HepG2 (cell line): Measurements from ENCODE around the gene ITGB3. TPM values are rescaled to one million over a fixed set of nuclear protein-coding genes. Genes with fewer than 3 reads are reported as not detected.

Source experiments
- ATAC-seq: fragments of 200-7000 bp; cut with Tn5 transposase; 3 replicates; pipeline ENCODE4 v1.9.1; 2020; ENCODE audit warnings: mild to moderate bottlenecking, moderate library complexity
- BruUV-seq: library from RNA; stranded (reverse); fragments of 400-500 nt; replicated peaks from 2 replicates; lab custom pipeline; 2021; lab: Mats Ljungman, UMichigan
- CTCF ChIA-PET: fragments of 300-600 bp; formaldehyde crosslinking; extraction: SDS; loops from one replicate; lab custom pipeline; 2021; ENCODE audit warnings: low total read pairs, inconsistent platforms, low intra/inter-chr PET ratio; lab: Yijun Ruan, JAX
- POLR2A ChIA-PET: fragments of 350-600 bp; sonication (Branson Sonifier 250); formaldehyde crosslinking; loops from one replicate; lab custom pipeline; 2020; ENCODE audit warnings: antibody characterized with exemption, inconsistent platforms; lab: Yijun Ruan, JAX
- DNase-seq: peaks from one replicate; pipeline ENCODE4 v3.0.0-alpha.2; 2015; ENCODE audit warnings: low spot score
- FAIRE-seq: peaks from 3 replicates; lab custom pipeline; 2011; peaks lifted over from hg19 to GRCh38; lab: Jason Lieb, UNC
- H2AFZ ChIP-seq: one replicate; pipeline ENCODE4 v1.6.1; 2011; ENCODE audit warnings: low read length, inconsistent platforms
- H3K27ac ChIP-seq: fragments of 300-600 bp; 3 replicates; pipeline ENCODE4 v1.8.0; 2011; ENCODE audit warnings: mixed run types, mild to moderate bottlenecking, mixed read lengths, low read length, inconsistent platforms; ENCODE audit not compliant: insufficient read depth; ENCODE audit errors: extremely low read length
- H3K27me3 ChIP-seq, 2 experiments: fragments of 200-600 bp in 1 of 2; 2 replicates in 1 of 2; 3 replicates in 1 of 2; pipeline versions ENCODE4 v1.6.0 to v1.8.0; 2011; ENCODE audit warnings: low read length in 2 of 2, mild to moderate bottlenecking in 2 of 2, moderate library complexity in 2 of 2, inconsistent platforms in 1 of 2; ENCODE audit not compliant: insufficient read depth in 2 of 2, control insufficient read depth in 1 of 2
- H3K36me3 ChIP-seq, 2 experiments: fragments of 200-600 bp in 1 of 2; replicated peaks in 1 of 2; 2 replicates in 1 of 2; 3 replicates in 1 of 2; pipeline versions ENCODE4 v1.5.1 to v1.8.0; 2011; ENCODE audit warnings: low read length in 2 of 2, inconsistent platforms in 1 of 2; ENCODE audit not compliant: insufficient read depth in 2 of 2, control insufficient read depth in 1 of 2
- H3K4me1 ChIP-seq: 2 replicates; pipeline ENCODE4 v1.5.1; 2012; ENCODE audit warnings: low read length, inconsistent platforms; ENCODE audit not compliant: insufficient read depth
- H3K4me2 ChIP-seq: 2 replicates; pipeline ENCODE4 v1.6.0; 2011; ENCODE audit warnings: low read depth, low read length, inconsistent platforms
- H3K4me3 ChIP-seq, 3 experiments: fragments of 200-600 bp in 1 of 3; sonication (generic), shearing (Covaris generic) in 1 of 3; replicated peaks in 1 of 3; 2 replicates each; pipeline ENCODE4 v1.5.1; 2011 to 2016; ENCODE audit warnings: low read length in 3 of 3, inconsistent platforms in 2 of 3, low read depth in 2 of 3, mild to moderate bottlenecking in 2 of 3, control low read depth in 1 of 3, mixed read lengths in 1 of 3; ENCODE audit not compliant: insufficient read depth in 1 of 3
- H3K79me2 ChIP-seq: one replicate; pipeline ENCODE4 v1.6.1; 2011; ENCODE audit warnings: low read length, inconsistent platforms; ENCODE audit not compliant: insufficient read depth
- H3K9ac ChIP-seq: 2 replicates; pipeline ENCODE4 v1.6.0; 2011; ENCODE audit warnings: mild to moderate bottlenecking, low read depth, low read length, inconsistent platforms; ENCODE audit not compliant: insufficient read depth
- H3K9me3 ChIP-seq: 2 replicates; pipeline ENCODE4 v1.5.1; 2012; ENCODE audit warnings: mild to moderate bottlenecking, low read length
- H4K20me1 ChIP-seq: 2 replicates; pipeline ENCODE4 v1.6.0; 2011; ENCODE audit warnings: inconsistent platforms, mild to moderate bottlenecking, low read length, moderate library complexity; ENCODE audit not compliant: insufficient read depth
- GFI1 ChIP-seq: sonication (generic); formaldehyde crosslinking; IDR thresholded peaks from 2 replicates; pipeline ENCODE4 v1.5.0; 2020; ENCODE audit warnings: missing genetic modification reagents, mild to moderate bottlenecking, borderline replicate concordance
- MZF1 ChIP-seq: sonication (generic); formaldehyde crosslinking; IDR thresholded peaks from 2 replicates; pipeline ENCODE4 v1.8.1; 2023; ENCODE audit warnings: mild to moderate bottlenecking, missing genetic modification reagents, borderline replicate concordance
- NBN ChIP-seq: fragments of 450-650 bp; conservative IDR thresholded peaks from 2 replicates; pipeline ENCODE4 v1.6.1; 2017
- SETDB1 ChIP-seq: sonication (generic); formaldehyde crosslinking; IDR thresholded peaks from 2 replicates; pipeline ENCODE4 v1.5.1; 2020; ENCODE audit warnings: missing genetic modification reagents, mild to moderate bottlenecking, borderline replicate concordance
- SP2 ChIP-seq: sonication (generic); formaldehyde crosslinking; IDR thresholded peaks from 2 replicates; pipeline ENCODE4 v1.5.1; 2020; ENCODE audit warnings: mild to moderate bottlenecking, missing genetic modification reagents
- TARDBP ChIP-seq: sonication (generic); formaldehyde crosslinking; IDR thresholded peaks from 2 replicates; pipeline ENCODE4 v1.8.0; 2022; ENCODE audit warnings: mild to moderate bottlenecking, missing genetic modification reagents
- TMF1 ChIP-seq: sonication (generic); formaldehyde crosslinking; IDR thresholded peaks from 2 replicates; pipeline ENCODE4 v1.8.1; 2022; ENCODE audit warnings: low read depth, missing genetic modification reagents
- ZNF207 ChIP-seq: fragments of 450-650 bp; IDR thresholded peaks from 2 replicates; pipeline ENCODE4 v1.6.1; 2016; ENCODE audit warnings: antibody characterized with exemption, borderline replicate concordance
- ZNF3 ChIP-seq: IDR thresholded peaks from 2 replicates; pipeline ENCODE4 v1.7.0; 2017; ENCODE audit warnings: inconsistent platforms
- ZNF607 ChIP-seq: sonication (generic); formaldehyde crosslinking; IDR thresholded peaks from 2 replicates; pipeline ENCODE4 v1.5.1; 2020; ENCODE audit warnings: missing genetic modification reagents, mild to moderate bottlenecking, borderline replicate concordance
- ZSCAN30 ChIP-seq: sonication (generic); formaldehyde crosslinking; IDR thresholded peaks from 2 replicates; pipeline ENCODE4 v1.5.0; 2020; ENCODE audit warnings: mild to moderate bottlenecking, missing genetic modification reagents
- WGBS: methylation state at CpG from one replicate; pipeline ENCODE4 v1.1.6; 2017; ENCODE audit warnings: low lambda C conversion rate; 5-methylcytosine and 5-hydroxymethylcytosine counted together
- in situ Hi-C: cut with HindIII; loops from 2 replicates; pipeline ENCODE4 v1.10.0; 2017; ENCODE audit warnings: low pct_unique_long_range_greater_than_20kb; ENCODE audit not compliant: extremely low pct_ligation_motif_present
- intact Hi-C: fragments of 100-400 bp; cut with micrococcal nuclease; formaldehyde crosslinking; loops from one replicate; pipeline ENCODE4 v1.10.0; 2022; ENCODE audit not compliant: unreplicated experiment
- polyA plus RNA-seq, 8 experiments: library from polyadenylated mRNA; depleted of rRNA in 3 of 8; stranded (reverse) in 7 of 8; unstranded in 1 of 8; fragments of >200 nt; fragmentation: Illumina TruSeq in 4 of 8; extraction: Trizol in 4 of 8; gene quantifications; 2 replicates each; pipeline versions ENCODE4 v1.2.1 to v1.2.3, GENCODE V29; 2011 to 2016; ENCODE audit warnings: low read depth in 4 of 8, missing spikeins in 1 of 8, mixed read lengths in 1 of 8; ENCODE audit not compliant: insufficient read depth in 1 of 8
- total RNA-seq, 5 experiments: library from RNA; depleted of rRNA; stranded (reverse); fragments of >200 nt; fragmentation: Illumina TruSeq; extraction: Trizol; gene quantifications; 2 replicates each; pipeline ENCODE4 v1.2.3, GENCODE V29; 2016; ENCODE audit warnings: low read depth in 1 of 5
- TF ChIP-seq, protein P1 (sequence below): sonication (generic); formaldehyde crosslinking; IDR thresholded peaks from 2 replicates; pipeline ENCODE4 v1.8.0; 2022; ENCODE audit warnings: low read depth, missing genetic modification reagents
- TF ChIP-seq, protein P2 (sequence below): IDR thresholded peaks from 2 replicates; pipeline ENCODE4 v1.6.1; 2016; ENCODE audit warnings: missing compliant biosample characterization, missing genetic modification reagents, borderline replicate concordance
- TF ChIP-seq, protein P3 (sequence below): sonication (generic); formaldehyde crosslinking; IDR thresholded peaks from 2 replicates; pipeline ENCODE4 v1.4.0; 2020; ENCODE audit warnings: missing genetic modification reagents, mild to moderate bottlenecking, borderline replicate concordance
- TF ChIP-seq, protein P4 (sequence below): sonication (generic); formaldehyde crosslinking; IDR thresholded peaks from 2 replicates; pipeline ENCODE4 v1.5.0; 2020; ENCODE audit warnings: mild to moderate bottlenecking, low read depth, missing genetic modification reagents, borderline replicate concordance

ITGB3 gene
- total and polyA plus RNA-seq, 2 of the 13 experiments (the other 11 are each of a cell fraction or from before 2014, with no cell fraction given) = 0.09 to 0.31 TPM

DNA sequence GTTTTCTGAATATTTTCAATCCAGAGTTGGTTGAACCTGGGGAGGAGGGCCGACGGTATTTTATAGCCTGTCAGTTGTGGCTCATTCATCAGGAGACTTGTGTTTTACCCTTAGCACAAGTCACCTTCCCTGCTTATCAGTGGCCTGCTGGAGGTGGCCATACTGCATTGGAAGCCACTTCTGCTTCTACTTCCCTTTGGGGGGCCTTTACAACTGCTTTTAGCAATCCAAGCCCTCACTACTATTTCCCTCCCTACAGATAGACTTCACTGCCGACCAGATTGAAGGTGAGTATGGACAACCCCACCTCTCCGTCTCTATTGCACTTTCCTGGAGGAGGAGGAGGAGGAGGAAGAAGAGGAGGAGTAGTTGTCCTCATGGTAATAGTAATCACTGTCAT, 40.1 kb upstream of the ITGB3 start:
- 28% methylated on average over 4 of the region's 4 CpGs for WGBS
- H3K36me3 ChIP-seq = no peaks in the 10 kb centered on the region
- CTCF ChIA-PET = no interaction called here
- intact Hi-C loops = no loop called here
- TF ChIP-seq, protein P1, sequence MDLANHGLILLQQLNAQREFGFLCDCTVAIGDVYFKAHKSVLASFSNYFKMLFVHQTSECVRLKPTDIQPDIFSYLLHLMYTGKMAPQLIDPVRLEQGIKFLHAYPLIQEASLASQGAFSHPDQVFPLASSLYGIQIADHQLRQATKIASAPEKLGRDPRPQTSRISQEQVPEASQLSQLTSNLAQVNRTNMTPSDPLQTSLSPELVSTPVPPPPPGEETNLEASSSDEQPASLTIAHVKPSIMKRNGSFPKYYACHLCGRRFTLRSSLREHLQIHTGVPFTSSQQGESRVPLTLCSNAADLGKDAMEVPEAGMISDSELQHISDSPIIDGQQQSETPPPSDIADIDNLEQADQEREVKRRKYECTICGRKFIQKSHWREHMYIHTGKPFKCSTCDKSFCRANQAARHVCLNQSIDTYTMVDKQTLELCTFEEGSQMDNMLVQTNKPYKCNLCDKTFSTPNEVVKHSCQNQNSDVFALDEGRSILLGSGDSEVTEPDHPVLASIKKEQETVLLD (CRISPR knock-in tag) = no peak
- TF ChIP-seq NBN = no peak
- no peak for TF ChIP-seq ZNF207
- TF ChIP-seq, protein P2, sequence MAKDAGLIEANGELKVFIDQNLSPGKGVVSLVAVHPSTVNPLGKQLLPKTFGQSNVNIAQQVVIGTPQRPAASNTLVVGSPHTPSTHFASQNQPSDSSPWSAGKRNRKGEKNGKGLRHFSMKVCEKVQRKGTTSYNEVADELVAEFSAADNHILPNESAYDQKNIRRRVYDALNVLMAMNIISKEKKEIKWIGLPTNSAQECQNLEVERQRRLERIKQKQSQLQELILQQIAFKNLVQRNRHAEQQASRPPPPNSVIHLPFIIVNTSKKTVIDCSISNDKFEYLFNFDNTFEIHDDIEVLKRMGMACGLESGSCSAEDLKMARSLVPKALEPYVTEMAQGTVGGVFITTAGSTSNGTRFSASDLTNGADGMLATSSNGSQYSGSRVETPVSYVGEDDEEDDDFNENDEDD = no peak
- no peak for TF ChIP-seq SP2 (CRISPR knock-in tag)
- TF ChIP-seq ZNF3 (CRISPR knock-in tag) = no peak
- TF ChIP-seq GFI1 (CRISPR knock-in tag) = no peak
- no peak for TF ChIP-seq MZF1 (CRISPR knock-in tag)
- TF ChIP-seq, protein P3, sequence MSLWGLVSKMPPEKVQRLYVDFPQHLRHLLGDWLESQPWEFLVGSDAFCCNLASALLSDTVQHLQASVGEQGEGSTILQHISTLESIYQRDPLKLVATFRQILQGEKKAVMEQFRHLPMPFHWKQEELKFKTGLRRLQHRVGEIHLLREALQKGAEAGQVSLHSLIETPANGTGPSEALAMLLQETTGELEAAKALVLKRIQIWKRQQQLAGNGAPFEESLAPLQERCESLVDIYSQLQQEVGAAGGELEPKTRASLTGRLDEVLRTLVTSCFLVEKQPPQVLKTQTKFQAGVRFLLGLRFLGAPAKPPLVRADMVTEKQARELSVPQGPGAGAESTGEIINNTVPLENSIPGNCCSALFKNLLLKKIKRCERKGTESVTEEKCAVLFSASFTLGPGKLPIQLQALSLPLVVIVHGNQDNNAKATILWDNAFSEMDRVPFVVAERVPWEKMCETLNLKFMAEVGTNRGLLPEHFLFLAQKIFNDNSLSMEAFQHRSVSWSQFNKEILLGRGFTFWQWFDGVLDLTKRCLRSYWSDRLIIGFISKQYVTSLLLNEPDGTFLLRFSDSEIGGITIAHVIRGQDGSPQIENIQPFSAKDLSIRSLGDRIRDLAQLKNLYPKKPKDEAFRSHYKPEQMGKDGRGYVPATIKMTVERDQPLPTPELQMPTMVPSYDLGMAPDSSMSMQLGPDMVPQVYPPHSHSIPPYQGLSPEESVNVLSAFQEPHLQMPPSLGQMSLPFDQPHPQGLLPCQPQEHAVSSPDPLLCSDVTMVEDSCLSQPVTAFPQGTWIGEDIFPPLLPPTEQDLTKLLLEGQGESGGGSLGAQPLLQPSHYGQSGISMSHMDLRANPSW (CRISPR knock-in tag) = no peak
- TF ChIP-seq TARDBP (CRISPR knock-in tag) = no peak
- no peak for TF ChIP-seq TMF1 (CRISPR knock-in tag)
- TF ChIP-seq ZNF607 (CRISPR knock-in tag) = no peak
- no peak for TF ChIP-seq ZSCAN30 (CRISPR knock-in tag)
- TF ChIP-seq SETDB1 = no peak
- TF ChIP-seq, protein P4, sequence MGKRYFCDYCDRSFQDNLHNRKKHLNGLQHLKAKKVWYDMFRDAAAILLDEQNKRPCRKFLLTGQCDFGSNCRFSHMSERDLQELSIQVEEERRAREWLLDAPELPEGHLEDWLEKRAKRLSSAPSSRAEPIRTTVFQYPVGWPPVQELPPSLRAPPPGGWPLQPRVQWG (CRISPR knock-in tag) = no peak
- TF ChIP-seq, all 625 proteins: peak for 0
- H3K79me2 ChIP-seq = no peaks in the 10 kb centered on the region
- FAIRE-seq (no peak), DNase-seq (no peak), ATAC-seq (no peak)
- H3K9ac ChIP-seq = no peak overlapping the region
- POLR2A ChIA-PET = interaction anchor here (1.2 kb wide), 1 partner anchor 10 kb away, joined by 3 read pairs; no protein-coding TSS in a partner anchor
- H3K4me2 ChIP-seq = no peak overlapping the region
- no TSS peak for BruUV-seq
- H3K9me3 ChIP-seq = no peaks in the 10 kb centered on the region
- H2AFZ ChIP-seq = no peak overlapping the region
- H4K20me1 ChIP-seq = no peaks in the 10 kb centered on the region
- H3K4me3 ChIP-seq = no peak overlapping the region
- peaks cover 0 to 13% of the 10 kb centered on the region in 2 experiments; a peak in 2 of 5 replicates for H3K27me3 ChIP-seq
- H3K27ac ChIP-seq = no peak overlapping the region
- no peaks in the 10 kb centered on the region for H3K4me1 ChIP-seq
- in situ Hi-C loops = no loop called here
